Measurements from ENCODE around the gene L3MBTL3. TPM values are rescaled to one million over a fixed set of nuclear protein-coding genes. Genes with fewer than 3 reads are reported as not detected.

Gene L3MBTL3
- total RNA-seq, 4 donors from 2014 or later, result 8.1 to 57.6 (median 21.9) TPM

GRCh38 chr6:129996387-129996786 is 22.0 kb upstream of the L3MBTL3 start:
- intact Hi-C loops (cut with DNase I; ENCODE audit: low total_unique reads) (no loop called here), in situ Hi-C loops (cut with MboI; ENCODE audit: low pct_ligation_motif_present in 1 of 4, low pct_unique_long_range_greater_than_20kb in 1 of 4, low sequenced_read_pairs in 3 of 4) (no loop called here)
- no peak overlapping the region for H3K27ac ChIP-seq
- no peak overlapping the region for H3K4me3 ChIP-seq
- H3K27me3 ChIP-seq, result no peaks in the 10 kb centered on the region
- TF ChIP-seq CTCF (IDR thresholded peaks at IDR 0.05) (no peak), POLR2A (IDR thresholded peaks at IDR 0.05) (no peak), POLR2AphosphoS5 (IDR thresholded peaks at IDR 0.05) (no peak), EP300 (IDR thresholded peaks at IDR 0.05; ENCODE audit: low read depth) (no peak)
- H3K9me3 ChIP-seq, result no peaks in the 10 kb centered on the region
- 53 to 60% methylated on average over 6 of the region's 6 CpGs for WGBS, 2 donors (ENCODE audit: low coverage in 1 of 2)
- no peaks in the 10 kb centered on the region for H3K4me1 ChIP-seq
- H3K36me3 ChIP-seq, result no peaks in the 10 kb centered on the region
- DNase-seq, result no peak

GRCh38 chr6:130000526-130001421 is 17.6 kb upstream of the L3MBTL3 start:
- WGBS, 2 donors (ENCODE audit: low coverage in 1 of 2), result 18 to 70% methylated on average over 3 to 4 of the region's 4 CpGs
- intact Hi-C loops (cut with DNase I; ENCODE audit: low total_unique reads), result no loop called here
- in situ Hi-C loops (cut with MboI; ENCODE audit: low pct_ligation_motif_present in 1 of 4, low pct_unique_long_range_greater_than_20kb in 1 of 4, low sequenced_read_pairs in 3 of 4), result loop anchor here in 2 of 4 donors (25.0 kb wide), 2 partner anchors 388 to 413 kb away; no protein-coding TSS in a partner anchor
- DNase-seq, result no peak
- TF ChIP-seq POLR2A (IDR thresholded peaks at IDR 0.05) (no peak), EP300 (IDR thresholded peaks at IDR 0.05; ENCODE audit: low read depth) (no peak), POLR2AphosphoS5 (IDR thresholded peaks at IDR 0.05) (no peak), CTCF (IDR thresholded peaks at IDR 0.05) (no peak)
- no peaks in the 10 kb centered on the region for H3K36me3 ChIP-seq
- no peak overlapping the region for H3K4me3 ChIP-seq
- no peaks in the 10 kb centered on the region for H3K9me3 ChIP-seq
- H3K27me3 ChIP-seq, result no peaks in the 10 kb centered on the region
- no peaks in the 10 kb centered on the region for H3K4me1 ChIP-seq
- H3K27ac ChIP-seq, result no peak overlapping the region

- in situ Hi-C loops (cut with MboI; ENCODE audit: low pct_ligation_motif_present in 1 of 4, low pct_unique_long_range_greater_than_20kb in 1 of 4, low sequenced_read_pairs in 3 of 4) (loop anchor here in 2 of 4 donors (25.0 kb wide), 2 partner anchors 396 to 421 kb away; no protein-coding TSS in a partner anchor), intact Hi-C loops (cut with DNase I; ENCODE audit: low total_unique reads) (no loop called here)
- Histone ChIP-seq H3K9me3 (no peaks in the 10 kb centered on the region), H3K4me3 (no peak overlapping the region), H3K36me3 (no peaks in the 10 kb centered on the region), H3K27ac (no peak overlapping the region), H3K4me1 (no peaks in the 10 kb centered on the region), H3K27me3 (no peaks in the 10 kb centered on the region)
- WGBS, 2 donors (ENCODE audit: low coverage in 1 of 2), result 66 to 67% methylated on average over 2 to 4 of the region's 4 CpGs
- no peak for TF ChIP-seq POLR2AphosphoS5 (IDR thresholded peaks at IDR 0.05)
- no peak for TF ChIP-seq CTCF (IDR thresholded peaks at IDR 0.05)
- TF ChIP-seq EP300 (IDR thresholded peaks at IDR 0.05; ENCODE audit: low read depth), result no peak
- TF ChIP-seq POLR2A (IDR thresholded peaks at IDR 0.05), result no peak
- DNase-seq, result no peak
These were observed 10.0 kb upstream of the L3MBTL3 start for GRCh38 chr6:130008236-130008873.

- WGBS, 2 donors (ENCODE audit: low coverage in 1 of 2), result 82% methylated on average over 5 of the region's 5 CpGs; no CpG with 5 or more reads in 1 of the 2 donors
- H3K4me3 ChIP-seq, result no peak overlapping the region
These were observed 9.2 kb upstream of the L3MBTL3 start for GRCh38 chr6:130009146-130009545.

More at GRCh38 chr6:130009146-130009545, 9.2 kb upstream of the L3MBTL3 start:
- intact Hi-C loops (cut with DNase I; ENCODE audit: low total_unique reads) (no loop called here), in situ Hi-C loops (cut with MboI; ENCODE audit: low pct_ligation_motif_present in 1 of 4, low pct_unique_long_range_greater_than_20kb in 1 of 4, low sequenced_read_pairs in 3 of 4) (loop anchor here in 2 of 4 donors (25.0 kb wide), 2 partner anchors 397 to 422 kb away; no protein-coding TSS in a partner anchor)
- DNase-seq, result no peak
- Histone ChIP-seq H3K9me3 (no peaks in the 10 kb centered on the region), H3K27ac (no peak overlapping the region), H3K36me3 (no peaks in the 10 kb centered on the region), H3K4me1 (no peaks in the 10 kb centered on the region), H3K27me3 (no peaks in the 10 kb centered on the region)
- TF ChIP-seq EP300 (IDR thresholded peaks at IDR 0.05; ENCODE audit: low read depth) (no peak), CTCF (IDR thresholded peaks at IDR 0.05) (no peak), POLR2AphosphoS5 (IDR thresholded peaks at IDR 0.05) (no peak), POLR2A (IDR thresholded peaks at IDR 0.05) (no peak)

Data from transverse colon (tissue), 4 donors.